RWPE2 (cell line): ENCODE results near the gene ACTN3.

Experiments
- ATAC-seq: fragments of 200-7000 bp; cut with Tn5 transposase; 3 replicates; pipeline ENCODE4 v1.9.1; 2021; ENCODE audit warnings: low read depth
- DNase-seq: peaks from one replicate; pipeline ENCODE4 v3.0.0-alpha.2; 2020; ENCODE audit warnings: low spot score
- H3K27ac ChIP-seq: fragments of 450-650 bp; 2 replicates; pipeline ENCODE4 v1.5.1; 2017; ENCODE audit warnings: mild to moderate bottlenecking; ENCODE audit not compliant: poor library complexity, severe bottlenecking
- H3K27me3 ChIP-seq: fragments of 250-450 bp; sonication (Bioruptor Pico); 2 replicates; pipeline ENCODE4 v1.5.1; 2021; ENCODE audit warnings: mild to moderate bottlenecking, moderate library complexity; ENCODE audit not compliant: insufficient read depth, poor library complexity, severe bottlenecking
- H3K36me3 ChIP-seq: fragments of 250-450 bp; sonication (Bioruptor Pico); 2 replicates; pipeline ENCODE4 v1.5.1; 2020; ENCODE audit warnings: low read depth, mild to moderate bottlenecking, moderate library complexity
- H3K4me1 ChIP-seq: fragments of 250-450 bp; sonication (Bioruptor Pico); 2 replicates; pipeline ENCODE4 v1.5.1; 2021; ENCODE audit warnings: mild to moderate bottlenecking, moderate library complexity; ENCODE audit not compliant: insufficient read depth, poor library complexity, severe bottlenecking
- H3K4me3 ChIP-seq: fragments of 250-450 bp; sonication (Bioruptor Pico); 2 replicates; pipeline ENCODE4 v1.5.1; 2021; ENCODE audit warnings: mild to moderate bottlenecking, moderate library complexity; ENCODE audit not compliant: severe bottlenecking
- H3K9me3 ChIP-seq: fragments of 250-450 bp; sonication (Bioruptor Pico); 2 replicates; pipeline ENCODE4 v1.5.1; 2021; ENCODE audit warnings: mild to moderate bottlenecking, moderate library complexity; ENCODE audit not compliant: severe bottlenecking
- CTCF ChIP-seq: fragments of 450-650 bp; IDR thresholded peaks from one replicate; pipeline ENCODE4 v1.5.1; 2017; ENCODE audit warnings: mild to moderate bottlenecking, moderate library complexity; ENCODE audit not compliant: poor library complexity, severe bottlenecking

Gene ACTN3

GRCh38 chr11:66567787-66568123 is 21.1 kb downstream of the ACTN3 start:
- H3K4me1 ChIP-seq: no peaks in the 10 kb centered on the region
- H3K4me3 ChIP-seq: peak overlapping the region; percentile 45
- ATAC-seq: no peak
- H3K27me3 ChIP-seq: no peaks in the 10 kb centered on the region
- H3K27ac ChIP-seq: no peak overlapping the region
- H3K36me3 ChIP-seq: no peaks in the 10 kb centered on the region
- TF ChIP-seq CTCF: no peak
- H3K9me3 ChIP-seq: no peaks in the 10 kb centered on the region
- DNase-seq: no peak

GRCh38 chr11:66568124-66568916 is 21.6 kb downstream of the ACTN3 start, which contains the start of gene CTSF:
CTSF (minus strand) TSS chr11:66568606; CDS start chr11:66568486, 120 bp downstream.
- H3K27me3 ChIP-seq: no peaks in the 10 kb centered on the region
- H3K9me3 ChIP-seq: no peaks in the 10 kb centered on the region
- no peak for TF ChIP-seq CTCF
- no peaks in the 10 kb centered on the region for H3K4me1 ChIP-seq
- ATAC-seq (peak; percentile 87), DNase-seq (peak; percentile 86)
- H3K4me3 ChIP-seq: peak within 1 kb of the TSS; percentile 45
- H3K36me3 ChIP-seq: no peaks in the 10 kb centered on the region
- H3K27ac ChIP-seq: no peak within 1 kb of the TSS

GRCh38 chr11:66569076-66569475 is 22.4 kb downstream of the ACTN3 start:
- Histone ChIP-seq H3K9me3 (no peaks in the 10 kb centered on the region), H3K27me3 (no peaks in the 10 kb centered on the region), H3K36me3 (no peaks in the 10 kb centered on the region), H3K4me1 (no peaks in the 10 kb centered on the region), H3K27ac (no peak overlapping the region), H3K4me3 (no peak overlapping the region)
- TF ChIP-seq CTCF: no peak
- DNase-seq (no peak), ATAC-seq (no peak)

GRCh38 chr11:66570079-66570849 is 23.6 kb downstream of the ACTN3 start:
- no peaks in the 10 kb centered on the region for H3K4me1 ChIP-seq
- no peaks in the 10 kb centered on the region for H3K9me3 ChIP-seq
- no peak for ATAC-seq
- H3K4me3 ChIP-seq: no peak overlapping the region
- no peak for TF ChIP-seq CTCF
- H3K27me3 ChIP-seq: no peaks in the 10 kb centered on the region
- no peak for DNase-seq
- no peaks in the 10 kb centered on the region for H3K36me3 ChIP-seq
- H3K27ac ChIP-seq: no peak overlapping the region

GRCh38 chr11:66570850-66571180 is 24.1 kb downstream of the ACTN3 start:
- Histone ChIP-seq H3K9me3 (no peaks in the 10 kb centered on the region), H3K27ac (no peak overlapping the region), H3K27me3 (no peaks in the 10 kb centered on the region), H3K36me3 (no peaks in the 10 kb centered on the region), H3K4me3 (no peak overlapping the region), H3K4me1 (no peaks in the 10 kb centered on the region)
- no peak for DNase-seq
- no peak for TF ChIP-seq CTCF
- no peak for ATAC-seq
